ENCODE measurements around the gene PTPRJ. TPM values are rescaled to one million over a fixed set of nuclear protein-coding genes. Genes with fewer than 3 reads are reported as not detected.

PTPRJ gene
- total RNA-seq, 1 experiment from 2014 or later: 43.7 TPM

GRCh38 chr11:48172818-48173609 is 192.7 kb downstream of the PTPRJ start:
- Histone ChIP-seq H3K27me3 (ENCODE audit: insufficient read depth, low read depth) (no peaks in the 10 kb centered on the region), H3K4me3 (no peak overlapping the region), H3K27ac (no peak overlapping the region), H3F3A (ENCODE audit: insufficient read depth, low read depth) (peaks cover 21% of the 10 kb centered on the region), H3K9me2 (ENCODE audit: insufficient read depth) (no peaks in the 10 kb centered on the region), H3K36me3 (ENCODE audit: low read depth) (no peaks in the 10 kb centered on the region), H3K4me1 (replicated peaks; ENCODE audit: insufficient read depth) (no peaks in the 10 kb centered on the region), H3K4me2 (no peak overlapping the region), H3K79me2 (ENCODE audit: low read depth) (no peaks in the 10 kb centered on the region), H3K9me3 (ENCODE audit: insufficient read depth, low read depth) (no peaks in the 10 kb centered on the region), H2AFZ (no peak overlapping the region), H4K20me1 (ENCODE audit: insufficient read depth) (peaks cover 5% of the 10 kb centered on the region; the same call in 1 of the 2 replicates)
- CTCF ChIA-PET: interaction anchor here (0.6 kb wide), 1 partner anchor 1822 kb away, joined by 11 read pairs; no protein-coding TSS in a partner anchor
- intact Hi-C loops (cut with micrococcal nuclease; ENCODE audit: unreplicated experiment): loop anchor here (2.0 kb wide), 1 partner anchor 1822 kb away; no protein-coding TSS in a partner anchor
- BruUV-seq (replicated peaks): no TSS peak
- POLR2A ChIA-PET (ENCODE audit: unreplicated experiment): no interaction called here
- peak; percentile 55 to 58 for DNase-seq
- TF ChIP-seq CTCF (conservative IDR thresholded peaks at IDR 0.05) (peak; percentile 98), EZH2 (IDR thresholded peaks at IDR 0.05; ENCODE audit: low read depth) (no peak)

- H3K27me3 ChIP-seq (ENCODE audit: insufficient read depth, low read depth): no peaks in the 10 kb centered on the region
- ChIA-PET POLR2A (ENCODE audit: unreplicated experiment) (no interaction called here), CTCF (no interaction called here)
- intact Hi-C loops (cut with micrococcal nuclease; ENCODE audit: unreplicated experiment): no loop called here
- H3K4me3 ChIP-seq: no peak overlapping the region
- no TSS peak for BruUV-seq (replicated peaks)
- H3K9me2 ChIP-seq (ENCODE audit: insufficient read depth): no peaks in the 10 kb centered on the region
- H3K4me1 ChIP-seq (replicated peaks; ENCODE audit: insufficient read depth): no peaks in the 10 kb centered on the region
- no peak for DNase-seq
- no peaks in the 10 kb centered on the region for H3K79me2 ChIP-seq (ENCODE audit: low read depth)
- H3K4me2 ChIP-seq: no peak overlapping the region
- no peak for TF ChIP-seq CTCF (conservative IDR thresholded peaks at IDR 0.05)
- TF ChIP-seq EZH2 (IDR thresholded peaks at IDR 0.05; ENCODE audit: low read depth): no peak
- no peaks in the 10 kb centered on the region for H3K9me3 ChIP-seq (ENCODE audit: insufficient read depth, low read depth)
- H2AFZ ChIP-seq: no peak overlapping the region
- no peaks in the 10 kb centered on the region for H4K20me1 ChIP-seq (ENCODE audit: insufficient read depth)
- no peak overlapping the region for H3K27ac ChIP-seq
- no peaks in the 10 kb centered on the region; the same call in 1 of the 2 replicates for H3F3A ChIP-seq (ENCODE audit: insufficient read depth, low read depth)
- no peaks in the 10 kb centered on the region for H3K36me3 ChIP-seq (ENCODE audit: low read depth)
Measured at GRCh38 chr11:48177661-48178060, 197.3 kb downstream of the PTPRJ start.

- 0 out of 2 replicates have a peak overlapping the region, but pooled peaks have one; percentile 4 for H2AFZ ChIP-seq
- H3K27me3 ChIP-seq (ENCODE audit: insufficient read depth, low read depth): no peaks in the 10 kb centered on the region
- CTCF ChIA-PET: interaction anchor here (0.5 kb wide), 1 partner anchor 9 kb away, joined by 15 read pairs; no protein-coding TSS in a partner anchor
- H3F3A ChIP-seq (ENCODE audit: insufficient read depth, low read depth): no peaks in the 10 kb centered on the region
- H3K79me2 ChIP-seq (ENCODE audit: low read depth): no peaks in the 10 kb centered on the region
- H3K9me2 ChIP-seq (ENCODE audit: insufficient read depth): no peaks in the 10 kb centered on the region
- no peaks in the 10 kb centered on the region for H4K20me1 ChIP-seq (ENCODE audit: insufficient read depth)
- H3K4me2 ChIP-seq: no peak overlapping the region
- no peak for DNase-seq
- no TSS peak for BruUV-seq (replicated peaks)
- no peak overlapping the region for H3K27ac ChIP-seq
- POLR2A ChIA-PET (ENCODE audit: unreplicated experiment): no interaction called here
- intact Hi-C loops (cut with micrococcal nuclease; ENCODE audit: unreplicated experiment): no loop called here
- TF ChIP-seq CTCF (conservative IDR thresholded peaks at IDR 0.05): no peak
- no peak for TF ChIP-seq EZH2 (IDR thresholded peaks at IDR 0.05; ENCODE audit: low read depth)
- no peak overlapping the region for H3K4me3 ChIP-seq
- H3K36me3 ChIP-seq (ENCODE audit: low read depth): no peaks in the 10 kb centered on the region
- H3K4me1 ChIP-seq (replicated peaks; ENCODE audit: insufficient read depth): no peaks in the 10 kb centered on the region
- H3K9me3 ChIP-seq (ENCODE audit: insufficient read depth, low read depth): no peaks in the 10 kb centered on the region
Measured at GRCh38 chr11:48180627-48181026, 200.3 kb downstream of the PTPRJ start.

Measured in PC-9 (cell line).